Measurements from ENCODE around the gene SOBP.
"Not testable (repeated sequence)": the region's sequence is repeated elsewhere in the genome, so short reads cannot be mapped to it uniquely, and the experiment has no call there.

The SOBP gene, protein sequence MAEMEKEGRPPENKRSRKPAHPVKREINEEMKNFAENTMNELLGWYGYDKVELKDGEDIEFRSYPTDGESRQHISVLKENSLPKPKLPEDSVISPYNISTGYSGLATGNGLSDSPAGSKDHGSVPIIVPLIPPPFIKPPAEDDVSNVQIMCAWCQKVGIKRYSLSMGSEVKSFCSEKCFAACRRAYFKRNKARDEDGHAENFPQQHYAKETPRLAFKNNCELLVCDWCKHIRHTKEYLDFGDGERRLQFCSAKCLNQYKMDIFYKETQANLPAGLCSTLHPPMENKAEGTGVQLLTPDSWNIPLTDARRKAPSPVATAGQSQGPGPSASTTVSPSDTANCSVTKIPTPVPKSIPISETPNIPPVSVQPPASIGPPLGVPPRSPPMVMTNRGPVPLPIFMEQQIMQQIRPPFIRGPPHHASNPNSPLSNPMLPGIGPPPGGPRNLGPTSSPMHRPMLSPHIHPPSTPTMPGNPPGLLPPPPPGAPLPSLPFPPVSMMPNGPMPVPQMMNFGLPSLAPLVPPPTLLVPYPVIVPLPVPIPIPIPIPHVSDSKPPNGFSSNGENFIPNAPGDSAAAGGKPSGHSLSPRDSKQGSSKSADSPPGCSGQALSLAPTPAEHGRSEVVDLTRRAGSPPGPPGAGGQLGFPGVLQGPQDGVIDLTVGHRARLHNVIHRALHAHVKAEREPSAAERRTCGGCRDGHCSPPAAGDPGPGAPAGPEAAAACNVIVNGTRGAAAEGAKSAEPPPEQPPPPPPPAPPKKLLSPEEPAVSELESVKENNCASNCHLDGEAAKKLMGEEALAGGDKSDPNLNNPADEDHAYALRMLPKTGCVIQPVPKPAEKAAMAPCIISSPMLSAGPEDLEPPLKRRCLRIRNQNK

DNA sequence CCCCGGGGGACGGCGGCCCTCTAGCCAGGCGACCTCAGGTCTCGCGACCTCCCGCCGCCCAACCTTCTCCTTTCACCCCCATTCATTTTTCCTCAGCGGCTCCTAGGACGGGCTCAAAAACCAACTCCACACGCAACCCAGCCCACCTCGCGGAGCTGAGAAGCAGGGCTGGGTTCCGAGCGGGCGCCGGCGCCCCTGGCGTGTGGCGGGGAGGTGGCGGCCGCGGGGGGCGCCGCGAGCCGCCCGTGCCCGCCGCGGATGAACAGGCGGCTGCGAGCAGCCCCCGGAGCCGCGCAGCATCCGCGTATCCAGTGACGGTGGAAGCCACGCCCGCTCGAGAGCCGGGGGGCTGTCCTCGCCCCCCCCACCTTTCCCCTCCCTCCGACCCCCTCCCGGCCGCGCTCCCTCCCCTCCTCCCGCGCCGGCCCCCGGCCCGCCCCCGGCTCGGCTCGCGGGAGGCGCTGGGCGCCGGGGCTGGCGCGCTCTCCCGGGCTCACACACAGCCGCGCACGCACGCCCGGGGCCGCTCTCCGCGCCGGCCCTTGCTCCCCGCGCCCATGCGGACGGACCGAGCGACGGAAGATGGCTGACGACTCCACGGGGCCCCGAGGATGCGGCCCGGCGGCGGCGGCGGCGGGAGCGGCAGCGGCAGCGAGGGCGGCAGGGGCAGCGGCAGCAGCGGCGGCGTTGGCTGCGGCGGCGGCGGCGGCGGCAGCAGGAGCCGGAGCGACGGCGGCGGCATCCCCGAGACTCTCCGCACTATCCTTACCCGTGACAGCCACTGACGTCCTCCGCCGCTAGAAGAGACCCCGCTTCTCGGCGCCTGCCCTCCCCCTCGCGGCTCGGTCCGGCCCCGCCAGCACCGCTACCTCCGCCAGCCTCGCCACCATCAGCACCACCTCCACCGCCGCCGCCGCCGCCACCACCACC lies at the start of gene SOBP:
Gene SOBP, plus strand, starts transcription at position 482 of the 930 bp plus-strand sequence. CDS start 500 bp downstream, outside the sequence.
- DNase-seq: peak; percentile 74

GRCh38 chr6:107440936-107441335 lies 49.0 kb upstream of the SOBP start:
- DNase-seq: no peak

DNA sequence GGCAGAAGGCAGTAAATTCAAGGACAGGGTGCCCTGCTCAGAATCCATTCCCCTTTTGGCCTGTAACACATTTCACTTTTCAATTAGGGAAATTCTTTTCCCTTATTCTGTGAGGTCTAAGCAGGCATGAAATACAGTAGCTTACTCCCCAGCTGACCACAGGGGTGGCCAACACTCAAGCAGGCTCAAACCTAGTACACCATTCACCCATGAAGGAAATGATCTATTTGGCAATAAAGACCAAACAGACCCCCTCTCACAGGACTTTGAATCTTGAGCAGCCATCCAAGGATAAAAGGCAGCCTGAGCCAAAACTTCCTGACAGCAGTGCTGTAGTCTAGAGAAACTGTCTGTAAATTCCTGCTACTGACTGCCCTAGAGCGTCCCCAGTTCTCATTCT lies 48.2 kb upstream of the SOBP start:
- DNase-seq: no peak

DNA sequence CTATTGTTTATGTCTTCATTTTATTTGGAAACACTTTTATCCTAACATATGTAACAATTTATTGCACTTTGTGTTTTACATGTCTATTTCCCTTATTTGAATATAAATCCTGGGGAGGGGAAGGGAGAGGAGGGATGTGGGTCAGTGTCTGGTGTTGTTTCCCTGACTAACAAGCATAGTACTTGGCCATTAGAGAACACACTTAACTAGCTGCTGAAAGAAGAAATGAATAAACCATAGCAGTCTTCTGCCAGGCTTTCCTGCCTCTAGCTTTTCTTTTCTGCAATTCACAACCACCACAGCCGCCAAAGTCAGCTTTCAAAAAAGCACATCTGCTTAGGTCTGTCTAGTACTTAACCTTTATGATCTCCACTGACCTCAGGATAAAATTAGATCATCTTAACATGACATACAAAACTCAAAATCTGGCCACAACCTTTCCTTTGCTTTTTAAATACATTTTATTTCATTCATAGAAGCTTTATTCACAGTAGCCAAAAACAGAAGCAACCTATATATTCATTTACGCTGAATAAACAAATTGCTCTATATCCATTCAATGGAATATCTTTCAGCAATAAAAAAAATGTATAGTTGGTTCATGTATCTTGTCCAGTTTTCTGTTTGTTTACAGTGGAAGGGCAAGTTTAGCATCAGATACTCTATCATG lies 46.8 kb upstream of the SOBP start:
- DNase-seq: no peak

GRCh38 chr6:107443608-107444267 lies 46.2 kb upstream of the SOBP start:
- DNase-seq: no peak

DNA sequence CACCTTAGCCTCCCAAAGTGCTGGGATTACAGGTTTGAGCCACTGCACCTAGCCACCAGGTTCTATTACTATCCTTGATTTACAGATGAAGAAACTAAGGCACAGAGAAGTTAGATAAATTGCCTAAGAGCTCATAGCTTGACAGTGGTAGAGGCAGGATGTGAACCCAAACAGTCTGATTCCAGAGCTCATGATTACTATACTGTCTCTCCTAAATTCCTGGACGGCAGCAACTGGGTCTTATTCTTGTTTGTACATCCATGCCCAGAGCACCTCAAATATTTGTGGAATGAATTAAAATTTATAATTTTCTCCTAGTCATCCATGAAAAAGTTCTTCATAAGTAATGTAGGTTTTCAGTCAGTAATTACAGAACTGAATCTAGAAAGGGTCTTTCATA lies 45.6 kb upstream of the SOBP start:
- no peak for DNase-seq

DNA sequence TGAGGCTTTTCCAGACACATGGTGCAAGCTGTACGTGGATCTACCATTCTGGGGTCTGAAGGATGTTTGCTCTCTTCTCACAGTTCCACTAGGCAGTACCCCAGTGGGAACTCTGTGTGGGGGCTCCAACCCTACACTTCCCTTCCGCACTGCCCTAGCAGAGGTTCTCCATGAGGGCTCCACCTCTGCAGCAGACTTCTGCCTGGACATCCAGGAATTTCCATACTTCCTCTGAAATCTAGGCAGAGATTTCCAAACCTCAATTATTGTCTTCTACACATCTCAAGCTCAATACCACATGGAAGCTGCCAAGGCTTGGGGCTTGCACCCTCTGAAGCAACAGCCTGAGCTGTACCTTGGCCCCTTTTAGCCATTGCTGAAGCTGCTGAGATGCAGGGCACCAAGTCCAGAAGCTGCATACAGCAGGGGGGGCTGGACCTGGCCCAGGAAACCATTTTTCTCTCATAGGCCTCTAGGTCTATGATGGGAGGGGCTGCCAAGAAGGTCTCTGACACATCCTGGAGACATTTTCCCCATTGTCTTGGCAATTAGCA lies 42.2 kb upstream of the SOBP start:
- DNase-seq: no peak

DNA sequence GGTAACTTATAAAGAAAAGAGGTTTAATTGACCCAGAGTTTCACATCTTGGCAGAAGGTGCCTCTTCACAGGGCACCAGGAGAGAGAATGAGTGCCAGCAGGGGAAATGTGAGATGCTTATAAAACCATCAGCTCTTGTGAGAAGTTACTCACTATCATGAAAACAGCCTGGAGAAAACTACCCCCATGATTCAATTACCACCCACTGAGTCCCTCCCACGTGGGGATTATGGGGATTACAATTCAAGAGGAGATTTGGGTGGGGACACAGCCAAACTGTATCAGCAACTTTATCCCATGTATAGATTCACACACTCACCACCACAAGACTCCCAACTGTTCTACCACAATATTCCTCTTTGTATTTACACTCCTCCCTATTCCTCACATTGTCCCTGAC lies 41.1 kb upstream of the SOBP start:
- no peak for DNase-seq

GRCh38 chr6:107458672-107459282 lies 31.1 kb upstream of the SOBP start:
- peak; percentile 79 for DNase-seq

GRCh38 chr6:107459283-107460082 lies 30.4 kb upstream of the SOBP start, which contains the start of gene PDSS2:
Gene PDSS2, minus strand, starts transcription at chr6:107459564. Its CDS starts 279 bp downstream, at chr6:107459285.
- peak; percentile 95 for DNase-seq

DNA sequence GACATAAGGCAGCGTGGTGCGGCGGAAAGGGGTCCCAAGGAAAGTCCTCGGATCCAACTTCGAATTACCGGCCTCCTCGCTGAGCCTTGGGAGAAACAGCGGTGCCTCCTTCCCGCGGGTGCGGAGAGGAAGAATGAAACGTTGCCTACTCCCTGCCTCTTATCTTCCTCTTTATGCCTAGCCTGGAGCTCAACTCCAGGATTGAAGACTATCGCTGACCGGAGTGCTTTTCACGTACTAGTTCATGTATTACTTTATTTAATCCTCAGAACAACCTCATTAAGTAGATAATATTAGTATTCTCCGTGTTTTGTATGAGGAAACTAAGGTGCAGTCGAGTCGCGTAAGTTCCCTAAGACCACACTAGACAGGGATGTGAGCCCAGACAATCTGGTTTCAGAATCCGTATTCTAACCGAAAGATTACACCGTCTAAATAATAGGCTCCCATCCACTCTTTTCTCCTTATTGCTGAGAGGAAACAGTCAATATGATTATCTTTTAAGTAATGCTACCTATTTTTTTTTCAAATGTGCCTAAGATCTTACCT lies 29.8 kb upstream of the SOBP start:
- peak; percentile 67 for DNase-seq

- DNase-seq: no peak
Measured at GRCh38 chr6:107466062-107466461, 23.9 kb upstream of the SOBP start.

- no peak for DNase-seq
Measured at GRCh38 chr6:107470364-107470763, 19.6 kb upstream of the SOBP start.

GRCh38 chr6:107473660-107474059 lies 16.3 kb upstream of the SOBP start:
- no peak for DNase-seq

DNA sequence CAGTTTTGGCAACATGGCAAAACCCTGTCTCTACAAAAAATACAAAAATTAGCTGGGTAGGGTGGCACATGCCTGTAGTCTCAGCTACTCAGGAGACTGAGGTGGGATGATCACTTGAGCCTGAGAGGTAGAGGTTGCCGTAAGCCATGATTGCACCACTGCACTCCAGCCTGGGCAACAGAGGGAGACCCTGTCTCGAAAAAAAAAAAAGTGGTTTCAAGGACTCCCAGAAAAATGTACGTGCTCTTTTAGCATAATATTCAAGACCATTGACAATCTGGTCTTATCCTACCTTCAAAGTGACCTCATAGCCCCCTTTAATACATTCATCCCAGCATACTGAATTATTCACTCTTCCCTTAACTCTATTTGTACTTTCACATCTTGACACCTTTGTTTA lies 14.6 kb upstream of the SOBP start:
- not testable (repeated sequence) for DNase-seq

DNA sequence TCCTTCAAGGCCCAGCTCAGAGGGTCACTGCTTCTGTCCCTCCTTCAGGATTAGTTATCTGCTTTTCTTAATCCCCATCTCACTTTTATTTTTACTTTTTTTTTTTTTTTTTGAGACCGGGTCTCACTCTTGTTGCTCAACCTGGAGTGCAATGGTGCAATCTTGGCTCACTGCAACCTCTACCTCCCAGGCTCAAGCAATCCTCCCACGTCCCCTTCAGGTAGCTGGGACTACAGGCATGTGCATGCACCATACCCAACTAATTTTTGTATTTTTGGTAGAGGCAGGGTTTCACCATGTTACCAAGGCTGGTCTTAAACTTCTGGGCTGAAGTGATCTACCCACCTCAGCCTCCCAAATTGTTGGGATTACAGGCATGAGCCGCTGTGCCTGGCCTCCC lies 14.1 kb upstream of the SOBP start:
- not testable (repeated sequence) for DNase-seq

GRCh38 chr6:107479089-107479690 lies 10.7 kb upstream of the SOBP start:
- no peak for DNase-seq

- no peak for DNase-seq
Measured at GRCh38 chr6:107485157-107485556, 4.8 kb upstream of the SOBP start.
